ENCODE data around the gene PIP5K1A.

The PIP5K1A gene

GRCh38 chr1:151294742-151295462 is 96.5 kb downstream of the PIP5K1A start:
- intact Hi-C loops (cut with DNase I; ENCODE audit: low total_unique reads): no loop called here

More at GRCh38 chr1:151294742-151295462, 96.5 kb downstream of the PIP5K1A start:
- H3K27me3 ChIP-seq: no peaks in the 10 kb centered on the region
- no peak overlapping the region for H3K27ac ChIP-seq
- TF ChIP-seq, protein P1, sequence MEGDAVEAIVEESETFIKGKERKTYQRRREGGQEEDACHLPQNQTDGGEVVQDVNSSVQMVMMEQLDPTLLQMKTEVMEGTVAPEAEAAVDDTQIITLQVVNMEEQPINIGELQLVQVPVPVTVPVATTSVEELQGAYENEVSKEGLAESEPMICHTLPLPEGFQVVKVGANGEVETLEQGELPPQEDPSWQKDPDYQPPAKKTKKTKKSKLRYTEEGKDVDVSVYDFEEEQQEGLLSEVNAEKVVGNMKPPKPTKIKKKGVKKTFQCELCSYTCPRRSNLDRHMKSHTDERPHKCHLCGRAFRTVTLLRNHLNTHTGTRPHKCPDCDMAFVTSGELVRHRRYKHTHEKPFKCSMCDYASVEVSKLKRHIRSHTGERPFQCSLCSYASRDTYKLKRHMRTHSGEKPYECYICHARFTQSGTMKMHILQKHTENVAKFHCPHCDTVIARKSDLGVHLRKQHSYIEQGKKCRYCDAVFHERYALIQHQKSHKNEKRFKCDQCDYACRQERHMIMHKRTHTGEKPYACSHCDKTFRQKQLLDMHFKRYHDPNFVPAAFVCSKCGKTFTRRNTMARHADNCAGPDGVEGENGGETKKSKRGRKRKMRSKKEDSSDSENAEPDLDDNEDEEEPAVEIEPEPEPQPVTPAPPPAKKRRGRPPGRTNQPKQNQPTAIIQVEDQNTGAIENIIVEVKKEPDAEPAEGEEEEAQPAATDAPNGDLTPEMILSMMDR (IDR thresholded peaks at IDR 0.05): no peak
- no peak overlapping the region for H3K4me3 ChIP-seq
- DNase-seq: no peak
- peaks cover 0 to under 1% (median 0%) of the 10 kb centered on the region in 4 donors for H3K4me1 ChIP-seq
- no peaks in the 10 kb centered on the region for H3K9me3 ChIP-seq
- peaks cover 94 to 100% (median 95%) of the 10 kb centered on the region in 3 donors for H3K36me3 ChIP-seq
